K562 (cell line): ENCODE data around the gene METTL6. TPM values are rescaled to one million over a fixed set of nuclear protein-coding genes. Genes with fewer than 3 reads are reported as not detected.
A peak's percentile ranks its signal among the peaks of the same experiment; 100 is the strongest.

ENCODE experiments used
- FOXP1 ChIP-seq: sonication (generic); formaldehyde crosslinking; IDR thresholded peaks from 2 replicates; pipeline ENCODE4 v1.8.0; 2022; ENCODE audit warnings: mild to moderate bottlenecking, missing genetic modification reagents
- GTF2A2 ChIP-seq: IDR thresholded peaks from 2 replicates; pipeline ENCODE4 v1.6.1; 2016; ENCODE audit warnings: mild to moderate bottlenecking, missing genetic modification characterization, missing compliant biosample characterization
- KDM1A ChIP-seq, 2 experiments: fragments of 450-650 bp; IDR thresholded peaks; 2 replicates each; pipeline ENCODE4 v1.6.1; 2016; ENCODE audit warnings: mild to moderate bottlenecking in 2 of 2
- RBM34 ChIP-seq: fragments of 200-400 bp; formaldehyde crosslinking; IDR thresholded peaks from 2 replicates; pipeline ENCODE4 v1.6.1; 2018; ENCODE audit warnings: low read length, borderline replicate concordance; ENCODE audit not compliant: insufficient read depth
- ZNF316 ChIP-seq: fragments of 450-650 bp; IDR thresholded peaks from 2 replicates; pipeline ENCODE4 v1.6.1; 2016
- polyA plus RNA-seq, 8 experiments: library from polyadenylated mRNA; depleted of rRNA in 4 of 8; stranded (reverse) in 5 of 8; unstranded in 3 of 8; fragments of >200 nt; fragmentation: Nextera tagmentation in 2 of 8; fragmentation: Illumina TruSeq in 1 of 8; extraction: Ambion mirVana in 2 of 8; extraction: Trizol in 1 of 8; gene quantifications; 2 replicates each; pipeline versions ENCODE4 v1.2.1 to v1.2.3, GENCODE V29; 2011 to 2014; ENCODE audit warnings: inconsistent platforms in 1 of 8, missing spikeins in 1 of 8
- total RNA-seq, 7 experiments: library from RNA; depleted of rRNA in 6 of 7; stranded (reverse); fragments of >200 nt in 6 of 7; fragmentation: Illumina TruSeq in 2 of 7; extraction: Trizol in 2 of 7; gene quantifications; 2 replicates each; pipeline versions ENCODE4 v1.2.1 to v1.2.3, GENCODE V29; 2011 to 2021; ENCODE audit warnings: low replicate concordance in 1 of 7
- TF ChIP-seq, protein P1 (sequence below): fragments of 150-350 bp; IDR thresholded peaks from 2 replicates; pipeline ENCODE4 v1.6.1; 2014; ENCODE audit warnings: low read depth, mild to moderate bottlenecking, low read length, borderline replicate concordance
- TF ChIP-seq, protein P2 (sequence below): fragments of 450-650 bp; IDR thresholded peaks from 2 replicates; pipeline ENCODE4 v1.6.1; 2016

The METTL6 gene
- total and polyA plus RNA-seq, 9 of the 15 experiments (the other 6 are each of a cell fraction or from before 2014, with no cell fraction given), result 18.8 to 61.5 (median 33.9) TPM

DNA sequence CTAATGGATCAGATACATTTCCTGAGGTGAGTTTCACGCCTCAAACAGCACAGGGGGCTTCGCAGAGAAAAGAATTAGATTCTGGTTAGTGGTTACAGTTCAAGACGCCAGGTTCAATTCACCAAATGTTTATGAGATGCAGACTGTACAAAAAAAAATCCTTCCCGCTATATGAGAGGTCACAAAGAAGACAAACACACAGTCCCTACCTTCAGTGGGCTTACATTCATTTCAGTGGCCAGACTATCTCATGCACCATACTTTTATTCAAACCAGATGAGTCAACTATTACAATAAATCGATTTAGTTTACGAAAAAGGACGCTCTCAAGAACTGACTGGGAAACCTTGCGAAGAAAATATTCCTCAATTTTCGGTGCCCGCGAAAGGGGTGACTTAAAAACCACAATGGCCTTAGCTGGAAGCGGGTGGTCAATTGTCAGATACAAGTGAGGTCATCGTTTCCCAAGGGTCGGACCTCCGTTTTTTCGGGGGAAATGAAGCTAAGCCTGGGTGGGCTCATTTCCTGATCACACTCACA lies 695 bp downstream of the METTL6 start (continued):
- TF ChIP-seq, protein P1, sequence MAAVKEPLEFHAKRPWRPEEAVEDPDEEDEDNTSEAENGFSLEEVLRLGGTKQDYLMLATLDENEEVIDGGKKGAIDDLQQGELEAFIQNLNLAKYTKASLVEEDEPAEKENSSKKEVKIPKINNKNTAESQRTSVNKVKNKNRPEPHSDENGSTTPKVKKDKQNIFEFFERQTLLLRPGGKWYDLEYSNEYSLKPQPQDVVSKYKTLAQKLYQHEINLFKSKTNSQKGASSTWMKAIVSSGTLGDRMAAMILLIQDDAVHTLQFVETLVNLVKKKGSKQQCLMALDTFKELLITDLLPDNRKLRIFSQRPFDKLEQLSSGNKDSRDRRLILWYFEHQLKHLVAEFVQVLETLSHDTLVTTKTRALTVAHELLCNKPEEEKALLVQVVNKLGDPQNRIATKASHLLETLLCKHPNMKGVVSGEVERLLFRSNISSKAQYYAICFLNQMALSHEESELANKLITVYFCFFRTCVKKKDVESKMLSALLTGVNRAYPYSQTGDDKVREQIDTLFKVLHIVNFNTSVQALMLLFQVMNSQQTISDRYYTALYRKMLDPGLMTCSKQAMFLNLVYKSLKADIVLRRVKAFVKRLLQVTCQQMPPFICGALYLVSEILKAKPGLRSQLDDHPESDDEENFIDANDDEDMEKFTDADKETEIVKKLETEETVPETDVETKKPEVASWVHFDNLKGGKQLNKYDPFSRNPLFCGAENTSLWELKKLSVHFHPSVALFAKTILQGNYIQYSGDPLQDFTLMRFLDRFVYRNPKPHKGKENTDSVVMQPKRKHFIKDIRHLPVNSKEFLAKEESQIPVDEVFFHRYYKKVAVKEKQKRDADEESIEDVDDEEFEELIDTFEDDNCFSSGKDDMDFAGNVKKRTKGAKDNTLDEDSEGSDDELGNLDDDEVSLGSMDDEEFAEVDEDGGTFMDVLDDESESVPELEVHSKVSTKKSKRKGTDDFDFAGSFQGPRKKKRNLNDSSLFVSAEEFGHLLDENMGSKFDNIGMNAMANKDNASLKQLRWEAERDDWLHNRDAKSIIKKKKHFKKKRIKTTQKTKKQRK, result no peak
- no peak for TF ChIP-seq KDM1A (IDR thresholded peaks at IDR 0.05)
- TF ChIP-seq GTF2A2, result no peak
- no peak for TF ChIP-seq RBM34
- TF ChIP-seq, protein P2, sequence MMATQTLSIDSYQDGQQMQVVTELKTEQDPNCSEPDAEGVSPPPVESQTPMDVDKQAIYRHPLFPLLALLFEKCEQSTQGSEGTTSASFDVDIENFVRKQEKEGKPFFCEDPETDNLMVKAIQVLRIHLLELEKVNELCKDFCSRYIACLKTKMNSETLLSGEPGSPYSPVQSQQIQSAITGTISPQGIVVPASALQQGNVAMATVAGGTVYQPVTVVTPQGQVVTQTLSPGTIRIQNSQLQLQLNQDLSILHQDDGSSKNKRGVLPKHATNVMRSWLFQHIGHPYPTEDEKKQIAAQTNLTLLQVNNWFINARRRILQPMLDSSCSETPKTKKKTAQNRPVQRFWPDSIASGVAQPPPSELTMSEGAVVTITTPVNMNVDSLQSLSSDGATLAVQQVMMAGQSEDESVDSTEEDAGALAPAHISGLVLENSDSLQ, result no peak
- 0 out of 2 replicates have a peak, but pooled peaks have one; percentile 7 for TF ChIP-seq FOXP1
- TF ChIP-seq ZNF316, result peak; percentile 93
- TF ChIP-seq, all 486 proteins: peak for 12
